Activated CD4-positive, alpha-beta T cell treated with anti-CD3 and anti-CD28 coated beads, Interleukin-2, amount 50 U/mL, for 24 hours (primary cell): Measurements from ENCODE around the gene AP4S1.
A peak's percentile ranks its signal among the peaks of the same experiment; 100 is the strongest.
"Not testable (repeated sequence)": the region's sequence is repeated elsewhere in the genome, so short reads cannot be mapped to it uniquely, and the experiment has no call there.

Source experiments
- DNase-seq, 2 donors: peaks; one replicate each; pipeline ENCODE4 v3.0.0-alpha.2; 2020; ENCODE audit warnings: low read depth in 1 of 2, low spot score in 1 of 2

The AP4S1 gene

GRCh38 chr14:31084385-31084784, 58.9 kb downstream of the AP4S1 start:
- DNase-seq, result no peak

- no peak for DNase-seq
Measured at GRCh38 chr14:31085027-31085426, 59.6 kb downstream of the AP4S1 start.

- not testable (repeated sequence) for DNase-seq
Measured at GRCh38 chr14:31086466-31086865, 61.0 kb downstream of the AP4S1 start.

GRCh38 chr14:31090883-31091764, 65.7 kb downstream of the AP4S1 start:
- no peak for DNase-seq

GRCh38 chr14:31092160-31092708, 66.8 kb downstream of the AP4S1 start:
- DNase-seq, result no peak

GRCh38 chr14:31093884-31094839, 68.7 kb downstream of the AP4S1 start:
- not testable (repeated sequence) for DNase-seq

- DNase-seq, result not testable (repeated sequence)
Measured at GRCh38 chr14:31095817-31096216, 70.4 kb downstream of the AP4S1 start.

- no peak for DNase-seq
Measured at GRCh38 chr14:31096255-31096654, 70.8 kb downstream of the AP4S1 start.

- DNase-seq, result no peak
Measured at GRCh38 chr14:31097081-31097480, 71.6 kb downstream of the AP4S1 start.

GRCh38 chr14:31106768-31107167, 81.3 kb downstream of the AP4S1 start:
- no peak for DNase-seq

- no peak for DNase-seq
Measured at GRCh38 chr14:31109257-31109656, 83.8 kb downstream of the AP4S1 start.

GRCh38 chr14:31110872-31111271, 85.4 kb downstream of the AP4S1 start:
- no peak for DNase-seq

- no peak for DNase-seq
Measured at GRCh38 chr14:31113794-31114193, 88.3 kb downstream of the AP4S1 start.

GRCh38 chr14:31118892-31119291, 93.4 kb downstream of the AP4S1 start:
- no peak for DNase-seq

- no peak for DNase-seq
Measured at GRCh38 chr14:31122098-31122611, 96.7 kb downstream of the AP4S1 start.

- no peak for DNase-seq
Measured at GRCh38 chr14:31122921-31123320, 97.5 kb downstream of the AP4S1 start.

GRCh38 chr14:31124197-31124596, 98.7 kb downstream of the AP4S1 start:
- DNase-seq, result no peak

GRCh38 chr14:31125231-31125630, 99.8 kb downstream of the AP4S1 start:
- no peak for DNase-seq

- no peak for DNase-seq
Measured at GRCh38 chr14:31126680-31127079, 101.2 kb downstream of the AP4S1 start.

GRCh38 chr14:31127690-31128089, 102.2 kb downstream of the AP4S1 start:
- DNase-seq, result peak in 1 of 2 donors; percentile 11
